ENCODE data around the gene NUDC. TPM values are rescaled to one million over a fixed set of nuclear protein-coding genes. Genes with fewer than 3 reads are reported as not detected.

The NUDC gene
- total RNA-seq, 1 donor from 2014 or later: 19.2 TPM

DNA sequence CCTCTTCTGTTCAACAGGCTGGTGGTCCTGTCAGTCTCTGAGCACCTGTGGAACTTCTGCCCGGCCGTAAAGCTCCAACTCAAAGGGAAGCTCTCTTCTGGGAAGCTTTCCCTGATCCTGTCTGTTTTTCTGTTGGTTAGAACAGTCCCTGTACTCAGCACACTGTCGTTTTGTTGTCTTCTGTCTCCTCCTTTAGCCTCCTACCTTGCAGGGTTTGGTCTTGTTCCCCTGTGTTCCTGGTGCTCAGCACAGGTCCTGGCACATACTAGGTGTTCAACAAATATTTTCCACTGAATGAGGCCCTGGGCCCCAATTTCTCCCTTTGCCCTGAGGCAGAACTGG, 39.1 kb downstream of the NUDC start:
- no peaks in the 10 kb centered on the region for H3K36me3 ChIP-seq
- DNase-seq (ENCODE audit: low spot score in 2 of 2): no peak
- H3K27ac ChIP-seq: no peak overlapping the region
- intact Hi-C loops (cut with DNase I): loop anchor here (10.0 kb wide), 1 partner anchor 134 kb away; no protein-coding TSS in a partner anchor
- peaks cover 5 to 9% of the 10 kb centered on the region in 2 donors for H3K4me1 ChIP-seq
- TF ChIP-seq, protein P1, sequence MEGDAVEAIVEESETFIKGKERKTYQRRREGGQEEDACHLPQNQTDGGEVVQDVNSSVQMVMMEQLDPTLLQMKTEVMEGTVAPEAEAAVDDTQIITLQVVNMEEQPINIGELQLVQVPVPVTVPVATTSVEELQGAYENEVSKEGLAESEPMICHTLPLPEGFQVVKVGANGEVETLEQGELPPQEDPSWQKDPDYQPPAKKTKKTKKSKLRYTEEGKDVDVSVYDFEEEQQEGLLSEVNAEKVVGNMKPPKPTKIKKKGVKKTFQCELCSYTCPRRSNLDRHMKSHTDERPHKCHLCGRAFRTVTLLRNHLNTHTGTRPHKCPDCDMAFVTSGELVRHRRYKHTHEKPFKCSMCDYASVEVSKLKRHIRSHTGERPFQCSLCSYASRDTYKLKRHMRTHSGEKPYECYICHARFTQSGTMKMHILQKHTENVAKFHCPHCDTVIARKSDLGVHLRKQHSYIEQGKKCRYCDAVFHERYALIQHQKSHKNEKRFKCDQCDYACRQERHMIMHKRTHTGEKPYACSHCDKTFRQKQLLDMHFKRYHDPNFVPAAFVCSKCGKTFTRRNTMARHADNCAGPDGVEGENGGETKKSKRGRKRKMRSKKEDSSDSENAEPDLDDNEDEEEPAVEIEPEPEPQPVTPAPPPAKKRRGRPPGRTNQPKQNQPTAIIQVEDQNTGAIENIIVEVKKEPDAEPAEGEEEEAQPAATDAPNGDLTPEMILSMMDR (IDR thresholded peaks at IDR 0.05): no peak
- no peaks in the 10 kb centered on the region for H3K9me3 ChIP-seq
- H3K27me3 ChIP-seq: peaks cover 16% of the 10 kb centered on the region
- peak overlapping the region in 1 of 2 donors; percentile 37 for H3K4me3 ChIP-seq

DNA sequence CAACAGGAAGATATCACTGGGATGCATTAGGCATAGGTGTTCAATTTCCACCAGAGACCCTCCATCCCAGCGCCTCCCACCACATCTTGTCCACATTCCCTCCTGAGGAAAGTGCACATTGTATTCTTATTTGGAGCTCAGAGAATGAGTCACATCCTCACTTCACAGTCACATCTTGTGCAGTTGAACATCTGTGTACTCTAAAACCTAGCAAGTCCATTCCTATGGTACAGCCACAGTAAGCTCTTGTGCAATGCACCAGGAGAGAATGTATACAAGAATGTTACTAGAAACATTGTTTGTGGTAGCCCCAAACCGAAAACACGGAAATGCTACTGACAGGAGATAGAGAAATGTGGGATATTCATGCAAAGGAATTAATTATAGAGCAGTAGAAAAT, 40.3 kb downstream of the NUDC start:
- no peaks in the 10 kb centered on the region for H3K9me3 ChIP-seq
- TF ChIP-seq, protein P1 (IDR thresholded peaks at IDR 0.05): no peak
- peaks cover 5 to 9% of the 10 kb centered on the region in 2 donors for H3K4me1 ChIP-seq
- H3K27ac ChIP-seq: no peak overlapping the region
- H3K27me3 ChIP-seq: peaks cover 16% of the 10 kb centered on the region
- intact Hi-C loops (cut with DNase I): loop anchor here (10.0 kb wide), 1 partner anchor 133 kb away; no protein-coding TSS in a partner anchor
- H3K4me3 ChIP-seq: no peak overlapping the region
- DNase-seq (ENCODE audit: low spot score in 2 of 2): no peak
- no peaks in the 10 kb centered on the region for H3K36me3 ChIP-seq

DNA sequence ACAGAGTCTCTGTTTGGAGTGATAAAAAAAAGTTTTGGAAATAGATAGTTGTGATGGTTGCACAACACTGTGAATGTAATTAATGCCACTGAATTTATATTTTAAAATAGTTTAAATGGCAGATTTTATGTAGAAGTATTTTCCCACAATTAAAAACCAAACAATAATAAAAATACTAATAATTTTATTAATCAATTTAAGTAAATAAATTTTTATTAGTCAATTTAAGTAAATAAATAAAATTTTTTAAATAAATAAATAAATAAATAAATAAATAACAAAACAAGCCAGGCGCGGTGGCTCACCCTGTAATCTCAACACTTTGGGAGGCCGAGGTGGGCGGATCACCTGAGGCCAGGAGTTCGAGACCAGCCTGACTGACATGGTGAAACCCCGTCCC, 43.7 kb downstream of the NUDC start:
- TF ChIP-seq, protein P1 (IDR thresholded peaks at IDR 0.05): no peak
- intact Hi-C loops (cut with DNase I): loop anchor here (10.0 kb wide), 1 partner anchor 130 kb away; no protein-coding TSS in a partner anchor
- Histone ChIP-seq H3K27me3 (peaks cover 2% of the 10 kb centered on the region), H3K36me3 (no peaks in the 10 kb centered on the region), H3K9me3 (no peaks in the 10 kb centered on the region), H3K4me1 (peaks cover under 1 to 2% of the 10 kb centered on the region in 2 donors), H3K4me3 (no peak overlapping the region), H3K27ac (no peak overlapping the region)
- DNase-seq (ENCODE audit: low spot score in 2 of 2): no peak

GRCh38 chr1:26965628-26966027, 44.1 kb downstream of the NUDC start:
- Histone ChIP-seq H3K36me3 (no peaks in the 10 kb centered on the region), H3K4me1 (no peaks in the 10 kb centered on the region), H3K4me3 (no peak overlapping the region), H3K9me3 (no peaks in the 10 kb centered on the region), H3K27ac (no peak overlapping the region), H3K27me3 (no peaks in the 10 kb centered on the region)
- TF ChIP-seq, protein P1 (IDR thresholded peaks at IDR 0.05): no peak
- intact Hi-C loops (cut with DNase I): loop anchor here (10.0 kb wide), 1 partner anchor 129 kb away; no protein-coding TSS in a partner anchor
- no peak for DNase-seq (ENCODE audit: low spot score in 2 of 2)

GRCh38 chr1:26970810-26971209, 49.3 kb downstream of the NUDC start:
- Histone ChIP-seq H3K36me3 (no peaks in the 10 kb centered on the region), H3K4me3 (no peak overlapping the region), H3K4me1 (no peaks in the 10 kb centered on the region), H3K9me3 (no peaks in the 10 kb centered on the region), H3K27me3 (no peaks in the 10 kb centered on the region), H3K27ac (no peak overlapping the region)
- intact Hi-C loops (cut with DNase I): no loop called here
- TF ChIP-seq, protein P1 (IDR thresholded peaks at IDR 0.05): no peak
- DNase-seq (ENCODE audit: low spot score in 2 of 2): no peak

DNA sequence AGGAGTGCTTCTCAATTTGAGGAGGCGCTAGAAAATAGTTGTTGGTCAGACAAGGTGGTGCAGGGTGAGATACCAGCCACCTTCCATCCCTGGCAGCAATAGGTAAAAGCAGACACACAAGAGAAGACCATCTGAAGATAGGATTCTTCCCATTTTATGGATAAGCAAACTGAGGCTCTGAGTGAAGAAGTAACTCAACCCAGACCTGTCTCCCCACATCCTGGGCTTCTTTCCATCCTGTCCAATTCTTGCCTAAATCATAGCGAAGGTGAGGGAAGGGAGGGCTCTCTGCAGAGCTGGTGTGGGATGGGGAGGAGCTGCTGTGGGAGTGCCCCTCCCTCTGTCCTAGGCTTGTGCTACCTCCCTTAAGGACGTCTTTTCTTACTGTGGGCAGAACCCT, 50.0 kb downstream of the NUDC start:
- H3K9me3 ChIP-seq: no peaks in the 10 kb centered on the region
- H3K4me1 ChIP-seq: no peaks in the 10 kb centered on the region
- no peak for DNase-seq (ENCODE audit: low spot score in 2 of 2)
- no peak overlapping the region for H3K4me3 ChIP-seq
- H3K27me3 ChIP-seq: no peaks in the 10 kb centered on the region
- intact Hi-C loops (cut with DNase I): no loop called here
- H3K36me3 ChIP-seq: no peaks in the 10 kb centered on the region
- TF ChIP-seq, protein P1 (IDR thresholded peaks at IDR 0.05): no peak
- H3K27ac ChIP-seq: no peak overlapping the region

All from ascending aorta (tissue), 2 donors.